Upper lobe of left lung (tissue), 4 donors: Measurements from ENCODE around the gene CIRBP.

Source experiments
- POLR2A ChIP-seq, 4 donors: fragments of 450-650 bp; IDR thresholded peaks; one replicate each; pipeline ENCODE4 v1.5.1; 2016 to 2017; ENCODE audit warnings: antibody characterized with exemption in 4 of 4, mild to moderate bottlenecking in 2 of 4
- POLR2AphosphoS5 ChIP-seq, 2 donors: sonication (generic); formaldehyde crosslinking; IDR thresholded peaks; one replicate each; pipeline ENCODE4 v1.5.1; 2017; ENCODE audit warnings: antibody characterized with exemption in 2 of 2
- TF ChIP-seq, protein P1 (sequence below), 6 experiments: fragments of 450-650 bp in 4 of 6; fragments of 200-600 bp in 2 of 6; sonication (generic) in 2 of 6; IDR thresholded peaks; one replicate each; pipeline ENCODE4 v1.5.1; 2016 to 2019; ENCODE audit warnings: antibody characterized with exemption in 6 of 6

DNA sequence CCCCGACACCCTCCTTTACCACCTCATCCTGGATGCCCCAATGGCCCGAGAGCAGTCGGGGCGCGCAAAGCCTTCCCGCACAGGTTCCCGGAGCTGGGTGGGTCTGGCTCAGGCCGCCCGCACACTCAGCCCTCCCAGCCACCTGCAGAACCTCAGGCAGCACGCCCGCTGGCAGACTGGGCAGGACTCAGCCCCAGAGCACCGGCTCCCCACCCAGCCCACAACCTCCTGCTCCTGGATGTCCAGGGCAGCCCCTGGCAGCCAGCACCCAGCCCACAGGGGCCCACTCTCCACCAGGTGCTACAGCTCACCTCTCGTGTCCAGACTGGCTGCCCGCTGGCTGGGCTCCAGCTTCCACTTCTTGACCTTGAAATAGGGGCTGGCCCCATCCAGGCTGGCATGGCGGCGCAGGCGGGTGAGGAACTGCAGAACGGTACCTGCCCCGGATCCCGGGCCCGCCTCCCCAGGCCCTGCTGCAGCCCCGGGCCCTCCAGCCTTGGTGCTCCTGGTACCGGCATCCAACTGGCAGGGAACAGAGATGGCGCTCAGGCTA is 35.9 kb upstream of the CIRBP start:
- TF ChIP-seq, protein P1, sequence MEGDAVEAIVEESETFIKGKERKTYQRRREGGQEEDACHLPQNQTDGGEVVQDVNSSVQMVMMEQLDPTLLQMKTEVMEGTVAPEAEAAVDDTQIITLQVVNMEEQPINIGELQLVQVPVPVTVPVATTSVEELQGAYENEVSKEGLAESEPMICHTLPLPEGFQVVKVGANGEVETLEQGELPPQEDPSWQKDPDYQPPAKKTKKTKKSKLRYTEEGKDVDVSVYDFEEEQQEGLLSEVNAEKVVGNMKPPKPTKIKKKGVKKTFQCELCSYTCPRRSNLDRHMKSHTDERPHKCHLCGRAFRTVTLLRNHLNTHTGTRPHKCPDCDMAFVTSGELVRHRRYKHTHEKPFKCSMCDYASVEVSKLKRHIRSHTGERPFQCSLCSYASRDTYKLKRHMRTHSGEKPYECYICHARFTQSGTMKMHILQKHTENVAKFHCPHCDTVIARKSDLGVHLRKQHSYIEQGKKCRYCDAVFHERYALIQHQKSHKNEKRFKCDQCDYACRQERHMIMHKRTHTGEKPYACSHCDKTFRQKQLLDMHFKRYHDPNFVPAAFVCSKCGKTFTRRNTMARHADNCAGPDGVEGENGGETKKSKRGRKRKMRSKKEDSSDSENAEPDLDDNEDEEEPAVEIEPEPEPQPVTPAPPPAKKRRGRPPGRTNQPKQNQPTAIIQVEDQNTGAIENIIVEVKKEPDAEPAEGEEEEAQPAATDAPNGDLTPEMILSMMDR (IDR thresholded peaks at IDR 0.05): no peak
- TF ChIP-seq POLR2AphosphoS5 (IDR thresholded peaks at IDR 0.05): no peak
- TF ChIP-seq POLR2A (IDR thresholded peaks at IDR 0.05): no peak
